HepG2 (cell line): Measurements from ENCODE around the gene KCTD21. TPM values are rescaled to one million over a fixed set of nuclear protein-coding genes. Genes with fewer than 3 reads are reported as not detected.

Experiments used
- BCLAF1 ChIP-seq: fragments of 450-650 bp; IDR thresholded peaks from 2 replicates; pipeline ENCODE4 v1.6.1; 2017; ENCODE audit warnings: mild to moderate bottlenecking
- ELF3 ChIP-seq: IDR thresholded peaks from 2 replicates; pipeline ENCODE4 v1.6.1; 2016; ENCODE audit warnings: missing genetic modification reagents, missing compliant biosample characterization
- HOXD1 ChIP-seq: sonication (generic); formaldehyde crosslinking; IDR thresholded peaks from 2 replicates; pipeline ENCODE4 v1.5.0; 2020; ENCODE audit warnings: missing genetic modification reagents
- IKZF1 ChIP-seq: fragments of 450-650 bp; IDR thresholded peaks from 2 replicates; pipeline ENCODE4 v1.7.1; 2016
- JUN ChIP-seq: sonication (generic); formaldehyde crosslinking; IDR thresholded peaks from 2 replicates; pipeline ENCODE4 v1.4.0; 2020; ENCODE audit warnings: mild to moderate bottlenecking, missing genetic modification reagents
- JUND ChIP-seq: sonication (generic); formaldehyde crosslinking; IDR thresholded peaks from 2 replicates; pipeline ENCODE4 v1.8.0; 2022; ENCODE audit warnings: mild to moderate bottlenecking, missing genetic modification reagents
- MIER2 ChIP-seq: IDR thresholded peaks from 2 replicates; pipeline ENCODE4 v1.6.1; 2016; ENCODE audit warnings: missing biosample characterization, missing genetic modification reagents
- MNT ChIP-seq: fragments of 450-650 bp; IDR thresholded peaks from 2 replicates; pipeline ENCODE4 v1.6.1; 2016
- RNF219 ChIP-seq: sonication (generic); formaldehyde crosslinking; IDR thresholded peaks from 2 replicates; pipeline ENCODE4 v1.5.0; 2020; ENCODE audit warnings: mild to moderate bottlenecking, missing genetic modification reagents
- SAP130 ChIP-seq: IDR thresholded peaks from 2 replicates; pipeline ENCODE4 v1.6.1; 2016; ENCODE audit warnings: low read depth
- SRSF9 ChIP-seq: fragments of 200-400 bp; formaldehyde crosslinking; IDR thresholded peaks from 2 replicates; pipeline ENCODE4 v1.6.1; 2018; ENCODE audit warnings: borderline replicate concordance, mild to moderate bottlenecking, low read depth, low read length; ENCODE audit not compliant: insufficient read depth, poor library complexity, severe bottlenecking
- ZNF292 ChIP-seq: sonication (generic); formaldehyde crosslinking; IDR thresholded peaks from 2 replicates; pipeline ENCODE4 v1.8.1; 2022; ENCODE audit warnings: mild to moderate bottlenecking, low read depth, missing genetic modification reagents, borderline replicate concordance
- ZNF317 ChIP-seq: sonication (generic); formaldehyde crosslinking; IDR thresholded peaks from 2 replicates; pipeline ENCODE4 v1.5.0; 2020; ENCODE audit warnings: mild to moderate bottlenecking, missing genetic modification reagents
- ZNF563 ChIP-seq: sonication (generic); formaldehyde crosslinking; IDR thresholded peaks from 2 replicates; pipeline ENCODE4 v1.8.0; 2022; ENCODE audit warnings: mild to moderate bottlenecking, moderate library complexity, missing genetic modification reagents
- ZNF678 ChIP-seq: sonication (generic); formaldehyde crosslinking; IDR thresholded peaks from 2 replicates; pipeline ENCODE4 v1.4.0; 2020; ENCODE audit warnings: mild to moderate bottlenecking, missing genetic modification reagents
- ZNF687 ChIP-seq: sonication (generic); formaldehyde crosslinking; IDR thresholded peaks from 2 replicates; pipeline ENCODE4 v1.5.1; 2020; ENCODE audit warnings: mild to moderate bottlenecking, missing genetic modification reagents, moderate library complexity
- polyA plus RNA-seq, 8 experiments: library from polyadenylated mRNA; depleted of rRNA in 3 of 8; stranded (reverse) in 7 of 8; unstranded in 1 of 8; fragments of >200 nt; fragmentation: Illumina TruSeq in 4 of 8; extraction: Trizol in 4 of 8; gene quantifications; 2 replicates each; pipeline versions ENCODE4 v1.2.1 to v1.2.3, GENCODE V29; 2011 to 2016; ENCODE audit warnings: low read depth in 4 of 8, missing spikeins in 1 of 8, mixed read lengths in 1 of 8; ENCODE audit not compliant: insufficient read depth in 1 of 8
- total RNA-seq, 5 experiments: library from RNA; depleted of rRNA; stranded (reverse); fragments of >200 nt; fragmentation: Illumina TruSeq; extraction: Trizol; gene quantifications; 2 replicates each; pipeline ENCODE4 v1.2.3, GENCODE V29; 2016; ENCODE audit warnings: low read depth in 1 of 5

Gene KCTD21
- total and polyA plus RNA-seq, 2 of the 13 experiments (the other 11 are each of a cell fraction or from before 2014, with no cell fraction given) = 3.1 to 13.5 TPM

GRCh38 chr11:78179459-78180071, 8.9 kb downstream of the KCTD21 start (continued):
- TF ChIP-seq RNF219 (CRISPR knock-in tag) (no peak), JUND (CRISPR knock-in tag) (peak; percentile 74; the same call in 1 of the 2 replicates), ZNF678 (no peak), ZNF317 (no peak), ELF3 (peak; percentile 49; the same call in 1 of the 2 replicates), HOXD1 (CRISPR knock-in tag) (no peak), BCLAF1 (no peak), MIER2 (CRISPR knock-in tag) (no peak), MNT (0 out of 2 replicates have a peak, but pooled peaks have one; percentile 2), IKZF1 (no peak), ZNF563 (CRISPR knock-in tag) (no peak), JUN (CRISPR knock-in tag) (0 out of 2 replicates have a peak, but pooled peaks have one; percentile 43), ZNF687 (CRISPR knock-in tag) (peak; percentile 38), ZNF292 (CRISPR knock-in tag) (peak; percentile 41; the same call in 1 of the 2 replicates), SRSF9 (no peak), SAP130 (CRISPR knock-in tag) (no peak)
